CD4-positive, alpha-beta T cell (primary cell): Measurements from ENCODE around the gene C16orf86. TPM values are rescaled to one million over a fixed set of nuclear protein-coding genes. Genes with fewer than 3 reads are reported as not detected.

Experiments
- ATAC-seq: fragments of 200-7000 bp; cut with Tn5 transposase; one replicate; pipeline ENCODE4 v1.10.0; 2022; ENCODE audit warnings: mild to moderate bottlenecking; ENCODE audit not compliant: poor library complexity
- CTCF ChIA-PET: fragments of 350-600 bp; sonication (Branson Sonifier 250); formaldehyde crosslinking; loops from one replicate; lab custom pipeline; 2021; ENCODE audit warnings: antibody characterized with exemption, inconsistent platforms; lab: Charles Lee
- POLR2A ChIA-PET: fragments of 350-600 bp; sonication (Branson Sonifier 250); formaldehyde crosslinking; loops from one replicate; lab custom pipeline; 2021; ENCODE audit warnings: antibody characterized with exemption, inconsistent platforms; lab: Charles Lee
- DNase-seq, 14 experiments: peaks; one replicate each; pipeline ENCODE4 v3.0.0-alpha.2; 2013 to 2020; ENCODE audit warnings: mixed read lengths in 2 of 14
- H3K27ac ChIP-seq, 2 donors: one replicate each; pipeline versions ENCODE4 v1.5.1 to v1.7.0; 2013; ENCODE audit warnings: low read length in 2 of 2, low read depth in 1 of 2, mild to moderate bottlenecking in 1 of 2
- H3K27me3 ChIP-seq, 2 experiments: 1 replicate in 1 of 2; 2 replicates in 1 of 2; pipeline versions ENCODE4 v1.6.1 to v1.7.0; 2013; ENCODE audit warnings: low read length in 2 of 2, control low read depth in 1 of 2, mild to moderate bottlenecking in 1 of 2, moderate library complexity in 1 of 2; ENCODE audit not compliant: insufficient read depth in 2 of 2, control insufficient read depth in 1 of 2
- H3K36me3 ChIP-seq: one replicate; pipeline ENCODE4 v1.6.1; 2013; ENCODE audit warnings: low read length, control low read depth; ENCODE audit not compliant: insufficient read depth
- H3K4me1 ChIP-seq: one replicate; pipeline ENCODE4 v1.6.1; 2013; ENCODE audit warnings: low read length, control low read depth; ENCODE audit not compliant: insufficient read depth
- H3K4me3 ChIP-seq: one replicate; pipeline ENCODE4 v1.5.1; 2013; ENCODE audit warnings: mild to moderate bottlenecking, low read length, moderate library complexity
- H3K9me3 ChIP-seq, 2 experiments: 1 replicate in 1 of 2; 2 replicates in 1 of 2; pipeline versions ENCODE4 v1.6.1 to v1.7.0; 2013; ENCODE audit warnings: low read length in 2 of 2, mild to moderate bottlenecking in 2 of 2, control low read depth in 1 of 2, moderate library complexity in 1 of 2; ENCODE audit not compliant: control insufficient read depth in 1 of 2, insufficient read depth in 1 of 2
- H3K27ac Mint-ChIP-seq: one replicate; pipeline ENCODE4 v1.8.0; 2020; ENCODE audit warnings: mixed read lengths
- H3K27me3 Mint-ChIP-seq: one replicate; pipeline ENCODE4 v1.8.0; 2021; ENCODE audit warnings: mixed read lengths
- H3K36me3 Mint-ChIP-seq: one replicate; pipeline ENCODE4 v1.8.0; 2021; ENCODE audit warnings: low read depth, mixed read lengths
- H3K4me1 Mint-ChIP-seq: one replicate; pipeline ENCODE4 v1.8.0; 2021; ENCODE audit warnings: low read depth, mixed read lengths
- H3K4me3 Mint-ChIP-seq: one replicate; pipeline ENCODE4 v1.8.0; 2020; ENCODE audit warnings: mild to moderate bottlenecking, mixed read lengths
- H3K9me3 Mint-ChIP-seq: one replicate; pipeline ENCODE4 v1.8.0; 2020; ENCODE audit warnings: mixed read lengths
- intact Hi-C, 2 experiments: fragments of 100-400 bp; cut with DNase I in 1 of 2; cut with micrococcal nuclease in 1 of 2; formaldehyde crosslinking; loops; one replicate each; pipeline versions ENCODE4 v1.15.1 to v1.9.0; 2023 to 2025; cut with DNase I, micrococcal nuclease
- total RNA-seq, 174 experiments: library from RNA in 2 of 174; stranded (reverse) in 2 of 174; gene quantifications; one replicate each; pipeline ENCODE4 v1.2.3 and lab custom pipeline; 2021 to 2026
- TF ChIP-seq, protein P1 (sequence below): fragments of 200-600 bp; IDR thresholded peaks from one replicate; pipeline ENCODE4 v1.8.0; 2022; ENCODE audit warnings: antibody characterized with exemption, mild to moderate bottlenecking

The C16orf86 gene
- total RNA-seq, 2 experiments from 2014 or later, result 2.0 to 2.4 TPM

DNA sequence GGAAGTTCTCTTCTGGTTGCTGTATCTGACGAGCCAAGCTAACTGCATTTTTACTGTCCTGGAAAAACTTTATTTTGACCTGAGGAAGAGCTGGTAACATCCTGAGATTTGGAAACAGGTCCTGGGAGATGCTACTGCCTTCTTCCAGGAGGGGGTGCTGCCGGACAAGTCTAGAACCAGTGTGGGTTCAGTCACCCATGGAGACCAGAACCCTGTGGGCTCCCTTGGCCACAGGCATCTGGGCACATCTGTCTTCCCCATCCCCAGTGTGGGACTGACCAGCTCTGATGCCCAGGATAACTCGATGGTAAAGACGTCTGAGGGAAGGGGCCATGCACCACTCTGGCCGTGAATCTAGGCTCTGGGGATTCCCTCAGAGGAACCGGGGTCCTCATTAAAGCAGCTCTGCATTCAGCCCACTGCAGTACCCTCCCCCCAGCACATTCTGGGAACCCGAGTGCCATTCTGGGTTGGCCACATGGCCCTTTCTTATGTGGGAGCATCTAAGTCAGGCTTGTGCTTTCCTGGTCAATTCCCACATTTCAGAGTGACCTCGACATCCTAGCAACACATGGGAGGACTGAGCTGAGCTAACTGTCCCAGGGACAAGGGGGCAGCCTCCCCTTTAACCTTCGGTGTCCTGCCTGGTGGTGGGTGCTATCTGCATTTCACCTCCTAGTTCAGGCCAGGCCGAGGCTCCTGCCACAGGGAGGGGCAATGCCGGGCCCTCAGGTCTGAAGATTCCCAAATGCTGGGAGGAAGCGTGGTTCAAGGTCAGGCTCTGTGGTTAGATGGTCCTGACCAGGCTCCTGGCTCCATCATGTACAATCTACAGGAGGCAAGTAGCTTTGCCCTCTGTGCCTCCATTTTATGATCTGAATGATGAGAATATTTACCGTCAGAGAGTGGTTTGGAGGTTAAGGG lies 6.4 kb downstream of the C16orf86 start:
- POLR2A ChIA-PET, result no interaction called here
- DNase-seq (peak in 12 of 14 experiments; percentile 31 to 75 (median 50)), ATAC-seq (peak; percentile 20)
- Histone ChIP-seq H3K4me3 (no peak overlapping the region), H3K9me3 (no peaks in the 10 kb centered on the region), H3K27me3 (no peaks in the 10 kb centered on the region), H3K4me1 (peaks cover 10% of the 10 kb centered on the region), H3K27ac (no peak overlapping the region), H3K36me3 (no peaks in the 10 kb centered on the region)
- H3K9me3 Mint-ChIP-seq, result no peaks in the 10 kb centered on the region
- no peak overlapping the region for H3K27ac Mint-ChIP-seq
- CTCF ChIA-PET, result interaction anchor here (0.5 to 2.3 kb wide), 12 partner anchors 9 to 368 kb away, joined by 3 to 18 read pairs (median 4); partner anchors contain the start of gene CARMIL2
- H3K36me3 Mint-ChIP-seq, result no peaks in the 10 kb centered on the region
- H3K27me3 Mint-ChIP-seq, result no peaks in the 10 kb centered on the region
- peaks cover 7% of the 10 kb centered on the region for H3K4me1 Mint-ChIP-seq
- intact Hi-C loops, result loop anchor here in 1 of 2 experiments (2.0 kb wide), 1 partner anchor 256 kb away; no protein-coding TSS in a partner anchor
- TF ChIP-seq, protein P1, sequence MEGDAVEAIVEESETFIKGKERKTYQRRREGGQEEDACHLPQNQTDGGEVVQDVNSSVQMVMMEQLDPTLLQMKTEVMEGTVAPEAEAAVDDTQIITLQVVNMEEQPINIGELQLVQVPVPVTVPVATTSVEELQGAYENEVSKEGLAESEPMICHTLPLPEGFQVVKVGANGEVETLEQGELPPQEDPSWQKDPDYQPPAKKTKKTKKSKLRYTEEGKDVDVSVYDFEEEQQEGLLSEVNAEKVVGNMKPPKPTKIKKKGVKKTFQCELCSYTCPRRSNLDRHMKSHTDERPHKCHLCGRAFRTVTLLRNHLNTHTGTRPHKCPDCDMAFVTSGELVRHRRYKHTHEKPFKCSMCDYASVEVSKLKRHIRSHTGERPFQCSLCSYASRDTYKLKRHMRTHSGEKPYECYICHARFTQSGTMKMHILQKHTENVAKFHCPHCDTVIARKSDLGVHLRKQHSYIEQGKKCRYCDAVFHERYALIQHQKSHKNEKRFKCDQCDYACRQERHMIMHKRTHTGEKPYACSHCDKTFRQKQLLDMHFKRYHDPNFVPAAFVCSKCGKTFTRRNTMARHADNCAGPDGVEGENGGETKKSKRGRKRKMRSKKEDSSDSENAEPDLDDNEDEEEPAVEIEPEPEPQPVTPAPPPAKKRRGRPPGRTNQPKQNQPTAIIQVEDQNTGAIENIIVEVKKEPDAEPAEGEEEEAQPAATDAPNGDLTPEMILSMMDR, result peak; percentile 64
- H3K4me3 Mint-ChIP-seq, result no peak overlapping the region

DNA sequence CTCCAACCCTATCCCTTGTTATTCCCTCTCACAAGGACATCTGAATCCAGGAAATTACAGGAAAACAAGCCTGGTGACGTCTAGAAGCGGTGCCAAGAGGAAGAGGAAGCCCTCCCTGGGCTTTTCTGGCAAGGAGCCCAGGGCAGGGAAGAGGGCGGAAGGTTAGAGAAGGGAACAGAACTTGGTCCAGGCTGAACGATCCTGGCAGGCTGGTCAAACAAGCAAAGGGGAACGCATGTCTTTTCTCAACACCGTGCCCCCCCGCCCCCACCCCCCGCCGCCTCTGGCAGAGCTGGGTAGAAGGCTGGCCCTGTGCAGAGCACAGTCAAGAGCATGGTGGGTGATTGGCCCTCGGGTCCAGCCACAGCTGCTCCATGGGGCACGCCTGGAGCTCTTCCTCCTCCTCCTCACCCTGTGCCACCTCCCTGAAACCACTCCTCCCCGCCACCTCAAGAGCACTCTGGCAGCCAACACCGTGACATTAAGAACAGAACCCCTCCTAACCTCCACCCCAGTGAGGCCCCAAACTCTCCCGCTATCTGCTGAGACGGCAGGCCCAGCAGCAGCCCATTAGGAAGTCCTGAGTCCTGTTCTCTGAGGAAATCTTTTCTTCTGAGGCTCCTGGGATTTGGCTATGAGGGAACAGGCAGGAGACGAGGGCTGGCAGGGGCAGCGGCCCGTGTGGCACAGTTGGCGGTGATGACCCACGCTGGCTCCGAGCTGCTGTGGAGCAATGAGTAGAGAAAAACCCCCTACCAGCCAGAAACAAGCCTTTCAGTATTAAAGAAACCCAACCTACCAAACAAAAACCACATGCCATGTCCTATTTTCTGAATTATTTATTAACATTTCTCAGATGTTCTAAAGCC lies 7.3 kb downstream of the C16orf86 start:
- H3K27me3 ChIP-seq, result no peaks in the 10 kb centered on the region
- POLR2A ChIA-PET, result no interaction called here
- Mint-ChIP-seq H3K9me3 (no peaks in the 10 kb centered on the region), H3K4me1 (peaks cover 6% of the 10 kb centered on the region), H3K36me3 (no peaks in the 10 kb centered on the region), H3K4me3 (no peak overlapping the region), H3K27ac (peak overlapping the region; percentile 44), H3K27me3 (no peaks in the 10 kb centered on the region)
- ATAC-seq (no peak), DNase-seq (peak in 2 of 14 experiments; percentile 32 to 38)
- TF ChIP-seq, protein P1, result no peak
- intact Hi-C loops, result loop anchor here in 1 of 2 experiments (2.0 kb wide), 1 partner anchor 255 kb away; no protein-coding TSS in a partner anchor
- no peaks in the 10 kb centered on the region for H3K36me3 ChIP-seq
- H3K4me3 ChIP-seq, result no peak overlapping the region
- H3K27ac ChIP-seq, result no peak overlapping the region
- H3K4me1 ChIP-seq, result peaks cover 3% of the 10 kb centered on the region
- H3K9me3 ChIP-seq, result no peaks in the 10 kb centered on the region
- CTCF ChIA-PET, result interaction anchor here (0.5 to 2.3 kb wide), 5 partner anchors 21 to 255 kb away, joined by 3 to 18 read pairs (median 4); no protein-coding TSS in a partner anchor

DNA sequence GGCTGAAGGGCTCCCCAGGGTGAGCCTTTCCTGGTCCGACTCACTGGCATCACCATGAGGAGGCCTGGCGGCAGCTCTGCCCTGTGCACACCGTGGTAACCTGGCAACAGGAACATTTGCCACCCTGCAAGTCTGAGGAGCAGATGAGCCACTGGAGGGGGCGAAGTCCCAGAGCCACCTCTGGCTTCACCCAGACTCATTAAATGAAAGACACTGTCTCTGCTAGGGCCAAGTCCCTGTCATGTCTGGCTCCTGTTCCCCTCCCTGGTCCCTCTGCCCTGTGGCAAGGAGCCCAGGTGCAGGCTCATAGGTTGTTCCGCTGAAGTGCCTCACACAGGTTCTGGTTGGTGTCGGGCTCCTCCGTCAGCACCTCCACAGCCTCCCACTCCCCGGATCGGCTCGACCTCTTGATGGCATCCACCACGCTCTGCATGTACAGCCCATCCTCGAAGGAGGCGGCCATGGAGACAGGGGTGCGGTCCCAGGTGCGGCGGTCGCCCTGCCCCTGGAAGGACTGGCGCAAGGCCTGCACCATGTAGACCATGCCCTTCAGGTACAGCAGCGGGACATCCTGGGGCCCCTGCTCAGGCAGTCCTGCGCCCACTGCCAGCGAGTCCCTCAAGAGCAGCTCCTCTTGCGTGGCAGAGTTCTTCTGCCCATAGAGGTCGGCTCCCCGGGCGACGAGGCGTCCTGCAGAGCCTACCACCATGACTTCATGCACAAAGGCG lies 8.4 kb downstream of the C16orf86 start:
- POLR2A ChIA-PET, result no interaction called here
- intact Hi-C loops, result no loop called here

More for the DNA sequence above, 8.4 kb downstream of the C16orf86 start:
- Histone ChIP-seq H3K4me1 (peaks cover 3% of the 10 kb centered on the region), H3K36me3 (no peaks in the 10 kb centered on the region), H3K4me3 (no peak overlapping the region), H3K27ac (no peak overlapping the region), H3K27me3 (no peaks in the 10 kb centered on the region), H3K9me3 (no peaks in the 10 kb centered on the region)
- Mint-ChIP-seq H3K9me3 (no peaks in the 10 kb centered on the region), H3K4me3 (no peak overlapping the region), H3K4me1 (peaks cover 6% of the 10 kb centered on the region), H3K27ac (peak overlapping the region; percentile 44), H3K27me3 (no peaks in the 10 kb centered on the region), H3K36me3 (no peaks in the 10 kb centered on the region)
- TF ChIP-seq, protein P1, result no peak
- ATAC-seq, result no peak
- CTCF ChIA-PET, result no interaction called here
- no peak for DNase-seq
